H1 (cell line): ENCODE results near the gene TAS1R3. TPM values are rescaled to one million over a fixed set of nuclear protein-coding genes. Genes with fewer than 3 reads are reported as not detected.

Source experiments
- ASH2L ChIP-seq: fragments of 200-600, 300-600 bp; sonication (generic); IDR thresholded peaks from one replicate; pipeline ENCODE4 v1.7.1; 2017; ENCODE audit warnings: low read length
- CREB1 ChIP-seq: IDR thresholded peaks from 2 replicates; pipeline ENCODE4 v1.6.1; 2012; ENCODE audit warnings: inconsistent platforms
- GTF2F1 ChIP-seq: IDR thresholded peaks from 2 replicates; pipeline ENCODE4 v1.6.1; 2012; ENCODE audit warnings: low read depth, low read length, improper control_type of control experiment, borderline replicate concordance
- SIX5 ChIP-seq: IDR thresholded peaks from 2 replicates; pipeline ENCODE4 v1.6.1; 2011; ENCODE audit warnings: mild to moderate bottlenecking, low read depth, low read length
- SP1 ChIP-seq: IDR thresholded peaks from 2 replicates; pipeline ENCODE4 v1.6.1; 2011; ENCODE audit warnings: low read depth, low read length
- polyA plus RNA-seq, 7 experiments: library from polyadenylated mRNA; depleted of rRNA in 3 of 7; stranded (reverse) in 5 of 7; unstranded in 2 of 7; fragments of >200 nt in 5 of 7; fragments of 200-250 nt in 2 of 7; gene quantifications; 1 replicate in 5 of 7; 2 replicates in 1 of 7; 4 replicates in 1 of 7; pipeline versions ENCODE4 v1.2.1 to v1.2.3, GENCODE V29; 2011 to 2013; ENCODE audit warnings: missing spikeins in 2 of 7, mixed read lengths in 2 of 7
- total RNA-seq: library from RNA; stranded (reverse); fragmentation: NEBNext Ultra II Directional; extraction: Animal tissue kit (Norgen Biotek cat#: 25700); gene quantifications from 2 replicates; pipeline ENCODE4 v1.2.1, GENCODE V29; 2021

TAS1R3 gene
- total and polyA plus RNA-seq, 2 of the 8 experiments (the other 6 are each of a cell fraction or from before 2014, with no cell fraction given), result 0.03 to 0.19 TPM

DNA sequence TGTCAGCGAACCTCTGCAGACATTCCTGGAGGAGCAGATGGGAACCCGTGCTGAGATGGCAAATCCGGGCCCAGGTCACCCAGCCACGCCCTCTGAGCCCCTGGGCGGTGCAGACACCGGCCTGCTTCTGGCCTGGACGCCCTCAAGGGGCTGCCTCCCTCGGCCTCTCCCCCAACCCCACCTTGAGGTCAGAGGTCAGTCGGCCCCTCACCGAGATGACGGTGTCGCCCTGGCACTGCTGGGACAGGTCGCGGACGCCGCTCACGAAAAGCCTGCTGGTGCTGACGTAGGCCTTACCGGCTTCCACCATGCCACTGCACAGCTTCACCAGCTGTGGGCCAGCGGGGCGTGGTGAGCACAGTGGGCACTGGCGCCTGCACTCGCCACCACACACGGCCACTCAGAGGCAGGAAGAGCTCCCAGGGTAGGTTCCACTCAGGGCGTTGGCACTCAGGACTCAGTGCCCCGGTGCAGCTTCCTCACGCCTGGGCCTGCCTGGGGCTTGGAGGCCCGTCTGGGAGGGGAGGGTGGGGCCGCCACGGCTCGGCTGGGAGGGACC is 28.1 kb upstream of the TAS1R3 start (continued):
- TF ChIP-seq SIX5 (no peak), GTF2F1 (no peak), SP1 (no peak), ASH2L (no peak), CREB1 (no peak)
- TF ChIP-seq, all 59 proteins: peak for 0
